Liver (tissue), 3 donors: ENCODE results near the gene TEDC2.
"Not testable (repeated sequence)": the region's sequence is repeated elsewhere in the genome, so short reads cannot be mapped to it uniquely, and the experiment has no call there.

Experiments used
- GABPA ChIP-seq, 2 donors: IDR thresholded peaks in 1 of 2; conservative IDR thresholded peaks in 1 of 2; 2 replicates each; pipeline ENCODE4 v1.6.1; 2016; ENCODE audit warnings: antibody characterized with exemption in 2 of 2, mild to moderate bottlenecking in 1 of 2, moderate library complexity in 1 of 2
- RXRA ChIP-seq, 2 donors: IDR thresholded peaks; 2 replicates each; pipeline ENCODE4 v1.6.1; 2017 to 2018; ENCODE audit warnings: antibody characterized with exemption in 2 of 2, mild to moderate bottlenecking in 1 of 2
- YY1 ChIP-seq: IDR thresholded peaks from 2 replicates; pipeline ENCODE4 v1.6.1; 2016; ENCODE audit warnings: antibody characterized with exemption, mild to moderate bottlenecking
- TF ChIP-seq, protein P1 (sequence below): fragments of 150-350 bp; IDR thresholded peaks from 2 replicates; pipeline ENCODE4 v1.5.1; 2017; ENCODE audit warnings: improper control_type of control experiment, low read depth, low read length; ENCODE audit not compliant: missing input control
- TF ChIP-seq, protein P2 (sequence below): IDR thresholded peaks from 2 replicates; pipeline ENCODE4 v1.6.1; 2016; ENCODE audit warnings: antibody characterized with exemption, mild to moderate bottlenecking
- donor health status: healthy.
- donor health status: healthy.

DNA sequence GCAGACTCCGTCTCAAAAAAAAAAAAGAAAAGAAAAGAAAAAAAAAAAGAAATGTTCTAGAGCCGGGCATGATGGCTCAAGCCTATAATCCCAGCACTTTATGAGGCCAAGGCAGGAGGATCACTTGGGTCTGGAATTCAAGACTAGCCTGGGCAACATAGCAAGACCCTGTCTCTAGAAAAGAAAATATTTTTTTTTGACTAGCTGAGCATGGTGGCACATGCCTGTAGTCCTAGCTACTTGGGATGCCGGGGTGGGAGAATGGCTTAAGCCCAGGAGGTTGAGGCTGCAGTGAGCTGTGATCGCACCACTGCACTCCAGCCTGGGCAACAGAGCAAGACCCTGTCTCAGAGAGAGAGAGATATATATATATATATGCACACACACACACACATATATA lies 24.7 kb upstream of the TEDC2 start:
- TF ChIP-seq, protein P1, sequence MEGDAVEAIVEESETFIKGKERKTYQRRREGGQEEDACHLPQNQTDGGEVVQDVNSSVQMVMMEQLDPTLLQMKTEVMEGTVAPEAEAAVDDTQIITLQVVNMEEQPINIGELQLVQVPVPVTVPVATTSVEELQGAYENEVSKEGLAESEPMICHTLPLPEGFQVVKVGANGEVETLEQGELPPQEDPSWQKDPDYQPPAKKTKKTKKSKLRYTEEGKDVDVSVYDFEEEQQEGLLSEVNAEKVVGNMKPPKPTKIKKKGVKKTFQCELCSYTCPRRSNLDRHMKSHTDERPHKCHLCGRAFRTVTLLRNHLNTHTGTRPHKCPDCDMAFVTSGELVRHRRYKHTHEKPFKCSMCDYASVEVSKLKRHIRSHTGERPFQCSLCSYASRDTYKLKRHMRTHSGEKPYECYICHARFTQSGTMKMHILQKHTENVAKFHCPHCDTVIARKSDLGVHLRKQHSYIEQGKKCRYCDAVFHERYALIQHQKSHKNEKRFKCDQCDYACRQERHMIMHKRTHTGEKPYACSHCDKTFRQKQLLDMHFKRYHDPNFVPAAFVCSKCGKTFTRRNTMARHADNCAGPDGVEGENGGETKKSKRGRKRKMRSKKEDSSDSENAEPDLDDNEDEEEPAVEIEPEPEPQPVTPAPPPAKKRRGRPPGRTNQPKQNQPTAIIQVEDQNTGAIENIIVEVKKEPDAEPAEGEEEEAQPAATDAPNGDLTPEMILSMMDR, result not testable (repeated sequence)
- TF ChIP-seq GABPA (IDR thresholded peaks at IDR 0.05 in 1 of 2, conservative IDR thresholded peaks at IDR 0.05 in 1 of 2); YY1; RXRA (IDR thresholded peaks at IDR 0.05): not testable (repeated sequence)
- TF ChIP-seq, protein P2, sequence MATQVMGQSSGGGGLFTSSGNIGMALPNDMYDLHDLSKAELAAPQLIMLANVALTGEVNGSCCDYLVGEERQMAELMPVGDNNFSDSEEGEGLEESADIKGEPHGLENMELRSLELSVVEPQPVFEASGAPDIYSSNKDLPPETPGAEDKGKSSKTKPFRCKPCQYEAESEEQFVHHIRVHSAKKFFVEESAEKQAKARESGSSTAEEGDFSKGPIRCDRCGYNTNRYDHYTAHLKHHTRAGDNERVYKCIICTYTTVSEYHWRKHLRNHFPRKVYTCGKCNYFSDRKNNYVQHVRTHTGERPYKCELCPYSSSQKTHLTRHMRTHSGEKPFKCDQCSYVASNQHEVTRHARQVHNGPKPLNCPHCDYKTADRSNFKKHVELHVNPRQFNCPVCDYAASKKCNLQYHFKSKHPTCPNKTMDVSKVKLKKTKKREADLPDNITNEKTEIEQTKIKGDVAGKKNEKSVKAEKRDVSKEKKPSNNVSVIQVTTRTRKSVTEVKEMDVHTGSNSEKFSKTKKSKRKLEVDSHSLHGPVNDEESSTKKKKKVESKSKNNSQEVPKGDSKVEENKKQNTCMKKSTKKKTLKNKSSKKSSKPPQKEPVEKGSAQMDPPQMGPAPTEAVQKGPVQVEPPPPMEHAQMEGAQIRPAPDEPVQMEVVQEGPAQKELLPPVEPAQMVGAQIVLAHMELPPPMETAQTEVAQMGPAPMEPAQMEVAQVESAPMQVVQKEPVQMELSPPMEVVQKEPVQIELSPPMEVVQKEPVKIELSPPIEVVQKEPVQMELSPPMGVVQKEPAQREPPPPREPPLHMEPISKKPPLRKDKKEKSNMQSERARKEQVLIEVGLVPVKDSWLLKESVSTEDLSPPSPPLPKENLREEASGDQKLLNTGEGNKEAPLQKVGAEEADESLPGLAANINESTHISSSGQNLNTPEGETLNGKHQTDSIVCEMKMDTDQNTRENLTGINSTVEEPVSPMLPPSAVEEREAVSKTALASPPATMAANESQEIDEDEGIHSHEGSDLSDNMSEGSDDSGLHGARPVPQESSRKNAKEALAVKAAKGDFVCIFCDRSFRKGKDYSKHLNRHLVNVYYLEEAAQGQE, result not testable (repeated sequence)
